HepG2 (cell line): ENCODE results near the gene MAP3K5. TPM values are rescaled to one million over a fixed set of nuclear protein-coding genes. Genes with fewer than 3 reads are reported as not detected.

Source experiments
- ATAC-seq: fragments of 200-7000 bp; cut with Tn5 transposase; 3 replicates; pipeline ENCODE4 v1.9.1; 2020; ENCODE audit warnings: mild to moderate bottlenecking, moderate library complexity
- BruUV-seq: library from RNA; stranded (reverse); fragments of 400-500 nt; replicated peaks from 2 replicates; lab custom pipeline; 2021; lab: Mats Ljungman, UMichigan
- CTCF ChIA-PET: fragments of 300-600 bp; formaldehyde crosslinking; extraction: SDS; loops from one replicate; lab custom pipeline; 2021; ENCODE audit warnings: low total read pairs, inconsistent platforms, low intra/inter-chr PET ratio; lab: Yijun Ruan, JAX
- POLR2A ChIA-PET: fragments of 350-600 bp; sonication (Branson Sonifier 250); formaldehyde crosslinking; loops from one replicate; lab custom pipeline; 2020; ENCODE audit warnings: antibody characterized with exemption, inconsistent platforms; lab: Yijun Ruan, JAX
- DNase-seq: peaks from one replicate; pipeline ENCODE4 v3.0.0-alpha.2; 2015; ENCODE audit warnings: low spot score
- FAIRE-seq: peaks from 3 replicates; lab custom pipeline; 2011; peaks lifted over from hg19 to GRCh38; lab: Jason Lieb, UNC
- H2AFZ ChIP-seq: one replicate; pipeline ENCODE4 v1.6.1; 2011; ENCODE audit warnings: low read length, inconsistent platforms
- H3K27ac ChIP-seq: fragments of 300-600 bp; 3 replicates; pipeline ENCODE4 v1.8.0; 2011; ENCODE audit warnings: mixed run types, mild to moderate bottlenecking, mixed read lengths, low read length, inconsistent platforms; ENCODE audit not compliant: insufficient read depth; ENCODE audit errors: extremely low read length
- H3K27me3 ChIP-seq, 2 experiments: fragments of 200-600 bp in 1 of 2; 2 replicates in 1 of 2; 3 replicates in 1 of 2; pipeline versions ENCODE4 v1.6.0 to v1.8.0; 2011; ENCODE audit warnings: low read length in 2 of 2, mild to moderate bottlenecking in 2 of 2, moderate library complexity in 2 of 2, inconsistent platforms in 1 of 2; ENCODE audit not compliant: insufficient read depth in 2 of 2, control insufficient read depth in 1 of 2
- H3K36me3 ChIP-seq, 2 experiments: fragments of 200-600 bp in 1 of 2; replicated peaks in 1 of 2; 2 replicates in 1 of 2; 3 replicates in 1 of 2; pipeline versions ENCODE4 v1.5.1 to v1.8.0; 2011; ENCODE audit warnings: low read length in 2 of 2, inconsistent platforms in 1 of 2; ENCODE audit not compliant: insufficient read depth in 2 of 2, control insufficient read depth in 1 of 2
- H3K4me1 ChIP-seq: 2 replicates; pipeline ENCODE4 v1.5.1; 2012; ENCODE audit warnings: low read length, inconsistent platforms; ENCODE audit not compliant: insufficient read depth
- H3K4me2 ChIP-seq: 2 replicates; pipeline ENCODE4 v1.6.0; 2011; ENCODE audit warnings: low read depth, low read length, inconsistent platforms
- H3K4me3 ChIP-seq, 3 experiments: fragments of 200-600 bp in 1 of 3; sonication (generic), shearing (Covaris generic) in 1 of 3; replicated peaks in 1 of 3; 2 replicates each; pipeline ENCODE4 v1.5.1; 2011 to 2016; ENCODE audit warnings: low read length in 3 of 3, inconsistent platforms in 2 of 3, low read depth in 2 of 3, mild to moderate bottlenecking in 2 of 3, control low read depth in 1 of 3, mixed read lengths in 1 of 3; ENCODE audit not compliant: insufficient read depth in 1 of 3
- H3K79me2 ChIP-seq: one replicate; pipeline ENCODE4 v1.6.1; 2011; ENCODE audit warnings: low read length, inconsistent platforms; ENCODE audit not compliant: insufficient read depth
- H3K9ac ChIP-seq: 2 replicates; pipeline ENCODE4 v1.6.0; 2011; ENCODE audit warnings: mild to moderate bottlenecking, low read depth, low read length, inconsistent platforms; ENCODE audit not compliant: insufficient read depth
- H3K9me3 ChIP-seq: 2 replicates; pipeline ENCODE4 v1.5.1; 2012; ENCODE audit warnings: mild to moderate bottlenecking, low read length
- H4K20me1 ChIP-seq: 2 replicates; pipeline ENCODE4 v1.6.0; 2011; ENCODE audit warnings: inconsistent platforms, mild to moderate bottlenecking, low read length, moderate library complexity; ENCODE audit not compliant: insufficient read depth
- CAMTA2 ChIP-seq: sonication (generic); formaldehyde crosslinking; IDR thresholded peaks from 2 replicates; pipeline ENCODE4 v1.4.0; 2020; ENCODE audit warnings: mild to moderate bottlenecking, missing genetic modification reagents, borderline replicate concordance
- FIP1L1 ChIP-seq: fragments of 200-400 bp; formaldehyde crosslinking; IDR thresholded peaks from 2 replicates; pipeline ENCODE4 v1.6.1; 2018; ENCODE audit warnings: low read depth, mild to moderate bottlenecking, low read length, moderate library complexity, borderline replicate concordance; ENCODE audit not compliant: insufficient read depth
- IRF1 ChIP-seq: sonication (generic); formaldehyde crosslinking; IDR thresholded peaks from 2 replicates; pipeline ENCODE4 v1.4.0; 2020; ENCODE audit warnings: low read depth, mild to moderate bottlenecking, missing genetic modification reagents
- KDM3A ChIP-seq: IDR thresholded peaks from 2 replicates; pipeline ENCODE4 v1.6.1; 2018; ENCODE audit warnings: low read depth, missing compliant biosample characterization
- MXD4 ChIP-seq: IDR thresholded peaks from 2 replicates; pipeline ENCODE4 v1.6.1; 2016; ENCODE audit warnings: mild to moderate bottlenecking, missing biosample characterization, missing genetic modification reagents
- NFIC ChIP-seq: IDR thresholded peaks from 2 replicates; pipeline ENCODE4 v1.6.1; 2012; ENCODE audit warnings: mild to moderate bottlenecking, low read length, inconsistent platforms
- RFX5 ChIP-seq: IDR thresholded peaks from 2 replicates; pipeline ENCODE4 v1.6.1; 2011; ENCODE audit warnings: low read depth, low read length, improper control_type of control experiment
- SP4 ChIP-seq: sonication (generic); formaldehyde crosslinking; IDR thresholded peaks from 2 replicates; pipeline ENCODE4 v1.8.1; 2023; ENCODE audit warnings: mild to moderate bottlenecking, missing genetic modification reagents
- TAF1 ChIP-seq: sonication (generic); formaldehyde crosslinking; IDR thresholded peaks from 2 replicates; pipeline ENCODE4 v1.4.0; 2020; ENCODE audit warnings: missing genetic modification reagents
- TOPORS ChIP-seq: sonication (generic); formaldehyde crosslinking; IDR thresholded peaks from 2 replicates; pipeline ENCODE4 v1.8.0; 2023; ENCODE audit warnings: mild to moderate bottlenecking, missing genetic modification reagents
- ZBTB42 ChIP-seq: sonication (generic); formaldehyde crosslinking; IDR thresholded peaks from 2 replicates; pipeline ENCODE4 v1.5.0; 2020; ENCODE audit warnings: mild to moderate bottlenecking, missing genetic modification reagents
- ZNF512 ChIP-seq: sonication (generic); formaldehyde crosslinking; IDR thresholded peaks from 2 replicates; pipeline ENCODE4 v1.4.0; 2020; ENCODE audit warnings: mild to moderate bottlenecking, missing genetic modification reagents
- ZNF639 ChIP-seq: conservative IDR thresholded peaks from 2 replicates; pipeline ENCODE4 v1.6.1; 2018; ENCODE audit warnings: missing genetic modification reagents
- WGBS: methylation state at CpG from one replicate; pipeline ENCODE4 v1.1.6; 2017; ENCODE audit warnings: low lambda C conversion rate; 5-methylcytosine and 5-hydroxymethylcytosine counted together
- in situ Hi-C: cut with HindIII; loops from 2 replicates; pipeline ENCODE4 v1.10.0; 2017; ENCODE audit warnings: low pct_unique_long_range_greater_than_20kb; ENCODE audit not compliant: extremely low pct_ligation_motif_present
- intact Hi-C: fragments of 100-400 bp; cut with micrococcal nuclease; formaldehyde crosslinking; loops from one replicate; pipeline ENCODE4 v1.10.0; 2022; ENCODE audit not compliant: unreplicated experiment
- polyA plus RNA-seq, 8 experiments: library from polyadenylated mRNA; depleted of rRNA in 3 of 8; stranded (reverse) in 7 of 8; unstranded in 1 of 8; fragments of >200 nt; fragmentation: Illumina TruSeq in 4 of 8; extraction: Trizol in 4 of 8; gene quantifications; 2 replicates each; pipeline versions ENCODE4 v1.2.1 to v1.2.3, GENCODE V29; 2011 to 2016; ENCODE audit warnings: low read depth in 4 of 8, missing spikeins in 1 of 8, mixed read lengths in 1 of 8; ENCODE audit not compliant: insufficient read depth in 1 of 8
- total RNA-seq, 5 experiments: library from RNA; depleted of rRNA; stranded (reverse); fragments of >200 nt; fragmentation: Illumina TruSeq; extraction: Trizol; gene quantifications; 2 replicates each; pipeline ENCODE4 v1.2.3, GENCODE V29; 2016; ENCODE audit warnings: low read depth in 1 of 5

Gene MAP3K5
- total and polyA plus RNA-seq, 2 of the 13 experiments (the other 11 are each of a cell fraction or from before 2014, with no cell fraction given), result not detected

- Histone ChIP-seq H4K20me1 (no peaks in the 10 kb centered on the region), H2AFZ (no peak overlapping the region), H3K9ac (no peak overlapping the region), H3K79me2 (no peaks in the 10 kb centered on the region), H3K4me1 (no peaks in the 10 kb centered on the region), H3K27ac (no peak overlapping the region), H3K9me3 (no peaks in the 10 kb centered on the region), H3K36me3 (no peaks in the 10 kb centered on the region), H3K27me3 (no peaks in the 10 kb centered on the region; a peak in 1 of 5 replicates), H3K4me2 (no peak overlapping the region), H3K4me3 (no peak overlapping the region)
- ATAC-seq (no peak), DNase-seq (no peak), FAIRE-seq (no peak)
- ChIA-PET POLR2A (no interaction called here), CTCF (no interaction called here)
- TF ChIP-seq ZNF512 (no peak), FIP1L1 (no peak), CAMTA2 (CRISPR knock-in tag) (no peak), ZNF639 (CRISPR knock-in tag) (no peak), KDM3A (CRISPR knock-in tag) (no peak), ZBTB42 (no peak), TOPORS (no peak), MXD4 (no peak), TAF1 (CRISPR knock-in tag) (no peak), IRF1 (no peak), RFX5 (no peak), NFIC (no peak), SP4 (CRISPR knock-in tag) (no peak)
- intact Hi-C loops, result no loop called here
- 29% methylated on average over 3 of the region's 3 CpGs for whole genome bisulfite sequencing
- in situ Hi-C loops, result no loop called here
- BruUV-seq, result no TSS peak
These were observed 30.0 kb downstream of the MAP3K5 start for GRCh38 chr6:136762022-136762975.
